ENCODE results near the gene CBLB.
A peak's percentile ranks its signal among the peaks of the same experiment; 100 is the strongest.

Gene CBLB

GRCh38 chr3:105813710-105814109 lies 55.1 kb downstream of the CBLB start:
- DNase-seq = no peak

- no peak for DNase-seq
Measured at GRCh38 chr3:105812194-105812586, 56.6 kb downstream of the CBLB start.

GRCh38 chr3:105811518-105812193 lies 57.2 kb downstream of the CBLB start:
- no peak for DNase-seq

- no peak for DNase-seq
Measured at GRCh38 chr3:105809208-105809888, 59.5 kb downstream of the CBLB start.

GRCh38 chr3:105807701-105808100 lies 61.1 kb downstream of the CBLB start:
- DNase-seq = no peak

GRCh38 chr3:105807146-105807545 lies 61.7 kb downstream of the CBLB start:
- no peak for DNase-seq

- peak; percentile 17 for DNase-seq
Measured at GRCh38 chr3:105806359-105806758, 62.5 kb downstream of the CBLB start.

- no peak for DNase-seq
Measured at GRCh38 chr3:105805404-105805803, 63.4 kb downstream of the CBLB start.

- DNase-seq = no peak
Measured at GRCh38 chr3:105802118-105802706, 66.6 kb downstream of the CBLB start.

GRCh38 chr3:105801397-105801796 lies 67.4 kb downstream of the CBLB start:
- peak; percentile 20 for DNase-seq

GRCh38 chr3:105800320-105800719 lies 68.5 kb downstream of the CBLB start:
- no peak for DNase-seq

- no peak for DNase-seq
Measured at GRCh38 chr3:105799286-105799685, 69.5 kb downstream of the CBLB start.

GRCh38 chr3:105798381-105798934 lies 70.4 kb downstream of the CBLB start:
- DNase-seq = no peak

- no peak for DNase-seq
Measured at GRCh38 chr3:105793040-105793439, 75.8 kb downstream of the CBLB start.

GRCh38 chr3:105791919-105792786 lies 76.7 kb downstream of the CBLB start:
- DNase-seq = no peak

- no peak for DNase-seq
Measured at GRCh38 chr3:105791131-105791530, 77.7 kb downstream of the CBLB start.

GRCh38 chr3:105790534-105790933 lies 78.3 kb downstream of the CBLB start:
- DNase-seq = no peak

GRCh38 chr3:105788593-105788992 lies 80.2 kb downstream of the CBLB start:
- DNase-seq = no peak

- DNase-seq = no peak
Measured at GRCh38 chr3:105787453-105787852, 81.4 kb downstream of the CBLB start.

- no peak for DNase-seq
Measured at GRCh38 chr3:105786990-105787389, 81.8 kb downstream of the CBLB start.

GRCh38 chr3:105786241-105786640 lies 82.6 kb downstream of the CBLB start:
- DNase-seq = no peak

GRCh38 chr3:105785803-105786202 lies 83.0 kb downstream of the CBLB start:
- no peak for DNase-seq

- DNase-seq = no peak
Measured at GRCh38 chr3:105783631-105784030, 85.2 kb downstream of the CBLB start.
